DND-41 (cell line): ENCODE measurements around the gene SDCBP2.

Source experiments
- ATAC-seq: fragments of 200-7000 bp; cut with Tn5 transposase; 3 replicates; pipeline ENCODE4 v1.9.1; 2021; ENCODE audit warnings: low read depth; ENCODE audit not compliant: insufficient read depth
- DNase-seq: peaks from one replicate; pipeline ENCODE4 v3.0.0-alpha.2; 2020
- H2AFZ ChIP-seq: 2 replicates; pipeline ENCODE4 v1.6.0; 2012; ENCODE audit warnings: low read depth, low read length
- H3K27ac ChIP-seq: 2 replicates; pipeline ENCODE4 v1.5.1; 2012; ENCODE audit warnings: low read length, inconsistent platforms
- H3K27me3 ChIP-seq: fragments of 200-600 bp; sonication (generic); 2 replicates; pipeline ENCODE4 v1.6.0; 2012; ENCODE audit warnings: low read length, mild to moderate bottlenecking, inconsistent platforms; ENCODE audit not compliant: insufficient read depth, poor library complexity
- H3K36me3 ChIP-seq: 2 replicates; pipeline ENCODE4 v1.5.1; 2012; ENCODE audit warnings: low read length, inconsistent platforms; ENCODE audit not compliant: insufficient read depth
- H3K4me1 ChIP-seq: 2 replicates; pipeline ENCODE4 v1.5.1; 2012; ENCODE audit warnings: mild to moderate bottlenecking, low read length; ENCODE audit not compliant: insufficient read depth
- H3K4me2 ChIP-seq: 2 replicates; pipeline ENCODE4 v1.6.0; 2012; ENCODE audit warnings: mild to moderate bottlenecking, moderate library complexity, low read length, inconsistent platforms; ENCODE audit not compliant: insufficient read depth
- H3K4me3 ChIP-seq, 2 experiments: fragments of 200-600 bp in 1 of 2; shearing (Covaris generic) in 1 of 2; 2 replicates each; pipeline ENCODE4 v1.5.1; 2012 to 2016; ENCODE audit warnings: inconsistent platforms in 2 of 2, low read length in 2 of 2, mild to moderate bottlenecking in 2 of 2, low read depth in 1 of 2, moderate library complexity in 1 of 2
- H3K79me2 ChIP-seq: 2 replicates; pipeline ENCODE4 v1.6.0; 2012; ENCODE audit warnings: low read length, inconsistent platforms; ENCODE audit not compliant: insufficient read depth
- H3K9ac ChIP-seq: 2 replicates; pipeline ENCODE4 v1.6.0; 2012; ENCODE audit warnings: low read depth, mild to moderate bottlenecking, inconsistent platforms, low read length, moderate library complexity
- H3K9me3 ChIP-seq: 2 replicates; pipeline ENCODE4 v1.5.1; 2012; ENCODE audit warnings: low read length, moderate library complexity, mild to moderate bottlenecking, inconsistent platforms; ENCODE audit not compliant: insufficient read depth, severe bottlenecking
- H4K20me1 ChIP-seq: 2 replicates; pipeline ENCODE4 v1.6.0; 2012; ENCODE audit warnings: low read length; ENCODE audit not compliant: insufficient read depth
- EZH2 ChIP-seq: IDR thresholded peaks from 3 replicates; pipeline ENCODE4 v1.6.1; 2012; ENCODE audit warnings: borderline replicate concordance, low read depth, mild to moderate bottlenecking, moderate library complexity, low read length, inconsistent platforms; ENCODE audit not compliant: severe bottlenecking
- TF ChIP-seq, protein P1 (sequence below): IDR thresholded peaks from 2 replicates; pipeline ENCODE4 v1.5.1; 2012; ENCODE audit warnings: borderline replicate concordance, low read length, moderate library complexity, mild to moderate bottlenecking; ENCODE audit not compliant: poor library complexity, severe bottlenecking; ENCODE audit errors: extremely low read depth

The SDCBP2 gene

DNA sequence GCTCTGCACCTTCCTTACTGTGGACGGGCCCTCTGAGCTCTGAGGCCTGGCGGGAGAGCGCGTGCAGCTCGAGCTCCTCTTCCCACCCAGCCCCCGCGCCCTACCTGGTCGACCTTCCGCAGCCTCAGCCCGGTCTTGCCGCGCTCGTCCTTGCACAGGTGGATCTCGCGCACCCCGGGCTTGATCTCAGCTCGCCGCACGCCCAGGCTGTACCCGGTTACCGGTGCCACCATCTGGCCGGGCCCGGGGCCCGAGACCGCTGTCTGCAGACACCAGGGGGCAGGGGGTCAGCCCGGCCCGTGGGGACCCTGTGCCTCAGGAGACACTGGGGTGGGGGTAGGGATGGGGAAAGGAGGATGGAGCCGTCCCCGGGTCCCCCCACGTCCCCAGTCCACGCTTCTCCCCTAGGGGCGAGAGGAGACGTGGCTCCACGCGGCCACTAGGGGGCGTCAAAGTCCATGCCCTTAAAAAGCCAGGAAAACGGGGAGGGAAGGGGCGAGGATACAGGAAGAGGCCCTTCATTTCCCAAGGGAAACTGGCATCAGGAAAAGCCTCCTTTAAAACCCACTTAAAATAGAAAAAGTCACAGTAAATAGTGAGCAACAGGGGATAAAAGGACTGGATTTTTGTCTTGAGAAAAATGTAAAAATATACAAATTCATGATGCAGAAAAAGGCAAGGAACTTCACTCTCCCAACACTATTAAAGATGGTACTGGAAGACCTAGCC, 15.5 kb downstream of the SDCBP2 start:
- H3K36me3 ChIP-seq, result no peaks in the 10 kb centered on the region
- no peaks in the 10 kb centered on the region for H3K27me3 ChIP-seq
- peak overlapping the region; percentile 49; the same call in 1 of the 2 replicates for H2AFZ ChIP-seq
- peak overlapping the region; percentile 31 for H3K4me2 ChIP-seq
- H3K27ac ChIP-seq, result no peak overlapping the region
- H3K4me1 ChIP-seq, result peaks cover 8% of the 10 kb centered on the region
- H3K9me3 ChIP-seq, result no peaks in the 10 kb centered on the region
- H3K4me3 ChIP-seq, result no peak overlapping the region
- DNase-seq (peak; percentile 65), ATAC-seq (peak; percentile 79)
- no peaks in the 10 kb centered on the region for H4K20me1 ChIP-seq
- H3K79me2 ChIP-seq, result no peaks in the 10 kb centered on the region
- TF ChIP-seq EZH2, result no peak
- TF ChIP-seq, protein P1, sequence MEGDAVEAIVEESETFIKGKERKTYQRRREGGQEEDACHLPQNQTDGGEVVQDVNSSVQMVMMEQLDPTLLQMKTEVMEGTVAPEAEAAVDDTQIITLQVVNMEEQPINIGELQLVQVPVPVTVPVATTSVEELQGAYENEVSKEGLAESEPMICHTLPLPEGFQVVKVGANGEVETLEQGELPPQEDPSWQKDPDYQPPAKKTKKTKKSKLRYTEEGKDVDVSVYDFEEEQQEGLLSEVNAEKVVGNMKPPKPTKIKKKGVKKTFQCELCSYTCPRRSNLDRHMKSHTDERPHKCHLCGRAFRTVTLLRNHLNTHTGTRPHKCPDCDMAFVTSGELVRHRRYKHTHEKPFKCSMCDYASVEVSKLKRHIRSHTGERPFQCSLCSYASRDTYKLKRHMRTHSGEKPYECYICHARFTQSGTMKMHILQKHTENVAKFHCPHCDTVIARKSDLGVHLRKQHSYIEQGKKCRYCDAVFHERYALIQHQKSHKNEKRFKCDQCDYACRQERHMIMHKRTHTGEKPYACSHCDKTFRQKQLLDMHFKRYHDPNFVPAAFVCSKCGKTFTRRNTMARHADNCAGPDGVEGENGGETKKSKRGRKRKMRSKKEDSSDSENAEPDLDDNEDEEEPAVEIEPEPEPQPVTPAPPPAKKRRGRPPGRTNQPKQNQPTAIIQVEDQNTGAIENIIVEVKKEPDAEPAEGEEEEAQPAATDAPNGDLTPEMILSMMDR, result peak; percentile 96
- no peak overlapping the region for H3K9ac ChIP-seq

DNA sequence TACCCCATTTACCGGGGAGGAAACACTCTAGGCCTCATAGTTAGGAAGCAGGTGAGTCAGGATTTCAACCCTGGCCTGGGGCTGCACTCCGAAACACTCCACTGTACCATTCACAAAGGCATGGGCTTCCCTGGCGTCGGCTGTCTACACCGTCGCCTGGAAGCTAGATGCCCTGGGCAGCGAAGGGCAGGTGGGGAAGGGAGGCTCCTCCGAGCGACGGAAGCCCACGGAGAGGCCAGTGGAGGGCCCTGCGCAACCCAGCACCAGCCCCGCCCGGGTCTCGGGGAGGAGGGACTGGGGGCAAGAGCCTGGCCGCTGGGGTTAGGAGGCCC, 16.1 kb downstream of the SDCBP2 start:
- Histone ChIP-seq H3K27ac (no peak overlapping the region), H3K4me1 (peaks cover 8% of the 10 kb centered on the region), H3K9ac (no peak overlapping the region), H2AFZ (no peak overlapping the region), H3K27me3 (no peaks in the 10 kb centered on the region), H3K36me3 (no peaks in the 10 kb centered on the region), H3K4me3 (no peak overlapping the region), H4K20me1 (no peaks in the 10 kb centered on the region), H3K79me2 (no peaks in the 10 kb centered on the region), H3K4me2 (no peak overlapping the region), H3K9me3 (no peaks in the 10 kb centered on the region)
- DNase-seq (no peak), ATAC-seq (no peak)
- TF ChIP-seq, protein P1, result no peak
- no peak for TF ChIP-seq EZH2

DNA sequence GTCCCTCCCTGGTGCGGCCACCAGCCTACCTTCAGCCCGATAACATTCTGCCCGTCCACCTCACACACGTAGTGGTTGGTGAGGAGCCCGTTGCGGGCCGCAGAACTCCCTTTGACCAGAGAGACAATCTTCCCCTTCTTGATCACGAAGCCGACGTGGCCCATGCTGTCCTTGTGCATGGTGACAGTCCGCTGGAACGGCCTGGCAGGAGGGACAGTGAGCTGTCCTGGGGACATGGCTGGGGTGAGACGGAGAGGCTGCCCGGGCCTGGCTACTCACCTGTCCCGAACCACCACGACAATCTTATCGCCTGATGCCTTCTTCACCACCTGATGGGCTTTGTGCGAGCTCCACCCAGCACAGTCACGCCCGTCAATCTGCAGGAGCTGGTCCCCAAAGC, 16.6 kb downstream of the SDCBP2 start:
- no peak for DNase-seq
- Histone ChIP-seq H3K27me3 (no peaks in the 10 kb centered on the region), H3K9ac (no peak overlapping the region), H3K36me3 (no peaks in the 10 kb centered on the region), H3K9me3 (no peaks in the 10 kb centered on the region), H4K20me1 (no peaks in the 10 kb centered on the region), H3K27ac (no peak overlapping the region), H3K4me3 (no peak overlapping the region), H3K4me2 (no peak overlapping the region), H2AFZ (no peak overlapping the region), H3K79me2 (no peaks in the 10 kb centered on the region), H3K4me1 (peaks cover 8% of the 10 kb centered on the region)
- ATAC-seq, result no peak
- no peak for TF ChIP-seq EZH2
- TF ChIP-seq, protein P1, result no peak
